Panc1 (cell line): ENCODE measurements around the gene SYTL1. TPM values are rescaled to one million over a fixed set of nuclear protein-coding genes. Genes with fewer than 3 reads are reported as not detected.

ENCODE experiments used
- ATAC-seq: fragments of 200-7000 bp; cut with Tn5 transposase; 2 replicates; pipeline ENCODE4 v1.9.1; 2020; ENCODE audit warnings: mild to moderate bottlenecking, moderate library complexity
- BruUV-seq: library from RNA; stranded (reverse); fragments of 400-500 nt; replicated peaks from 2 replicates; lab custom pipeline; 2021; lab: Mats Ljungman, UMichigan
- CTCF ChIA-PET: fragments of 300-600 bp; sonication (Branson Sonifier 250); formaldehyde crosslinking; loops from one replicate; lab custom pipeline; 2022; ENCODE audit warnings: antibody characterized with exemption; lab: Charles Lee
- POLR2A ChIA-PET: fragments of 300-600 bp; sonication (Branson Sonifier 250); formaldehyde crosslinking; loops from one replicate; lab custom pipeline; 2022; ENCODE audit warnings: antibody characterized with exemption; lab: Charles Lee
- DNase-seq: peaks from one replicate; pipeline ENCODE4 v3.0.0-alpha.2; 2010; ENCODE audit warnings: low read depth, low spot score
- H3K27ac ChIP-seq: 2 replicates; pipeline ENCODE4 v1.5.1; 2011; ENCODE audit warnings: mild to moderate bottlenecking, low read length, inconsistent platforms
- H3K27me3 ChIP-seq: fragments of 200-500 bp; sonication (Bioruptor generic); 2 replicates; pipeline ENCODE4 v1.6.0; 2014; ENCODE audit warnings: low read length, inconsistent platforms; ENCODE audit not compliant: control insufficient read depth, insufficient read depth
- H3K36me3 ChIP-seq: fragments of 200-500 bp; sonication (Bioruptor generic); 2 replicates; pipeline ENCODE4 v1.5.1; 2014; ENCODE audit warnings: inconsistent platforms, mild to moderate bottlenecking, low read length, moderate library complexity; ENCODE audit not compliant: control insufficient read depth, insufficient read depth
- H3K4me1 ChIP-seq: 2 replicates; pipeline ENCODE4 v1.5.1; 2011; ENCODE audit warnings: inconsistent platforms, mild to moderate bottlenecking, low read length, moderate library complexity; ENCODE audit not compliant: control insufficient read depth, insufficient read depth
- H3K4me3 ChIP-seq, 2 experiments: 2 replicates each; pipeline ENCODE4 v1.5.1; 2011 to 2012; ENCODE audit warnings: low read depth in 2 of 2, low read length in 2 of 2, mild to moderate bottlenecking in 2 of 2, inconsistent platforms in 1 of 2, moderate library complexity in 1 of 2
- H3K9me3 ChIP-seq: fragments of 200-500 bp; sonication (Bioruptor generic); 2 replicates; pipeline ENCODE4 v1.5.1; 2014; ENCODE audit warnings: low read depth, mild to moderate bottlenecking, inconsistent platforms, low read length, moderate library complexity; ENCODE audit not compliant: control insufficient read depth, insufficient read depth
- POLR2AphosphoS5 ChIP-seq: IDR thresholded peaks from 2 replicates; pipeline ENCODE4 v1.6.1; 2012; ENCODE audit warnings: mild to moderate bottlenecking, low read depth, low read length, moderate library complexity
- SIN3A ChIP-seq: IDR thresholded peaks from 2 replicates; pipeline ENCODE4 v1.6.1; 2012; ENCODE audit warnings: low read depth, mild to moderate bottlenecking, low read length, moderate library complexity, borderline replicate concordance; ENCODE audit not compliant: insufficient read depth
- TCF7L2 ChIP-seq: IDR thresholded peaks from 2 replicates; pipeline ENCODE4 v1.6.1; 2011; ENCODE audit warnings: mild to moderate bottlenecking, low read depth, low read length, inconsistent platforms
- in situ Hi-C: cut with HindIII; loops from 2 replicates; pipeline ENCODE4 v1.10.0; 2016; ENCODE audit warnings: low sequenced_read_pairs, low pct_unique_long_range_greater_than_20kb
- intact Hi-C: fragments of 100-400 bp; cut with micrococcal nuclease; formaldehyde crosslinking; loops from one replicate; pipeline ENCODE4 v1.10.0; 2022; ENCODE audit not compliant: unreplicated experiment
- total RNA-seq: library from RNA; stranded (reverse); gene quantifications from one replicate; pipeline ENCODE4 v1.2.1, GENCODE V29; 2021; ENCODE audit not compliant: unreplicated experiment
- TF ChIP-seq, protein P1 (sequence below): fragments of 450-650 bp; IDR thresholded peaks from 2 replicates; pipeline ENCODE4 v1.5.1; 2017; ENCODE audit warnings: mild to moderate bottlenecking
- TF ChIP-seq, protein P2 (sequence below), 2 experiments: IDR thresholded peaks; 2 replicates each; pipeline ENCODE4 v1.6.1; 2011 to 2012; ENCODE audit warnings: low read depth in 2 of 2, control low read depth in 1 of 2, low read length in 1 of 2, mild to moderate bottlenecking in 1 of 2, moderate library complexity in 1 of 2; ENCODE audit not compliant: insufficient read depth in 1 of 2

Gene SYTL1
- total RNA-seq, 1 experiment from 2014 or later = 2.4 TPM

GRCh38 chr1:27318136-27318535 lies 23.7 kb upstream of the SYTL1 start:
- H3K9me3 ChIP-seq = no peaks in the 10 kb centered on the region
- intact Hi-C loops (no loop called here), in situ Hi-C loops (no loop called here)
- TF ChIP-seq POLR2AphosphoS5 = no peak
- TF ChIP-seq, protein P1, sequence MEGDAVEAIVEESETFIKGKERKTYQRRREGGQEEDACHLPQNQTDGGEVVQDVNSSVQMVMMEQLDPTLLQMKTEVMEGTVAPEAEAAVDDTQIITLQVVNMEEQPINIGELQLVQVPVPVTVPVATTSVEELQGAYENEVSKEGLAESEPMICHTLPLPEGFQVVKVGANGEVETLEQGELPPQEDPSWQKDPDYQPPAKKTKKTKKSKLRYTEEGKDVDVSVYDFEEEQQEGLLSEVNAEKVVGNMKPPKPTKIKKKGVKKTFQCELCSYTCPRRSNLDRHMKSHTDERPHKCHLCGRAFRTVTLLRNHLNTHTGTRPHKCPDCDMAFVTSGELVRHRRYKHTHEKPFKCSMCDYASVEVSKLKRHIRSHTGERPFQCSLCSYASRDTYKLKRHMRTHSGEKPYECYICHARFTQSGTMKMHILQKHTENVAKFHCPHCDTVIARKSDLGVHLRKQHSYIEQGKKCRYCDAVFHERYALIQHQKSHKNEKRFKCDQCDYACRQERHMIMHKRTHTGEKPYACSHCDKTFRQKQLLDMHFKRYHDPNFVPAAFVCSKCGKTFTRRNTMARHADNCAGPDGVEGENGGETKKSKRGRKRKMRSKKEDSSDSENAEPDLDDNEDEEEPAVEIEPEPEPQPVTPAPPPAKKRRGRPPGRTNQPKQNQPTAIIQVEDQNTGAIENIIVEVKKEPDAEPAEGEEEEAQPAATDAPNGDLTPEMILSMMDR = no peak
- H3K36me3 ChIP-seq = peaks cover 8% of the 10 kb centered on the region; the same call in 1 of the 2 replicates
- DNase-seq (no peak), ATAC-seq (no peak)
- CTCF ChIA-PET = no interaction called here
- peaks cover 2% of the 10 kb centered on the region; the same call in 1 of the 2 replicates for H3K4me1 ChIP-seq
- H3K27me3 ChIP-seq = no peaks in the 10 kb centered on the region
- BruUV-seq = no TSS peak
- H3K27ac ChIP-seq = no peak overlapping the region
- POLR2A ChIA-PET = no interaction called here
- no peak overlapping the region for H3K4me3 ChIP-seq

DNA sequence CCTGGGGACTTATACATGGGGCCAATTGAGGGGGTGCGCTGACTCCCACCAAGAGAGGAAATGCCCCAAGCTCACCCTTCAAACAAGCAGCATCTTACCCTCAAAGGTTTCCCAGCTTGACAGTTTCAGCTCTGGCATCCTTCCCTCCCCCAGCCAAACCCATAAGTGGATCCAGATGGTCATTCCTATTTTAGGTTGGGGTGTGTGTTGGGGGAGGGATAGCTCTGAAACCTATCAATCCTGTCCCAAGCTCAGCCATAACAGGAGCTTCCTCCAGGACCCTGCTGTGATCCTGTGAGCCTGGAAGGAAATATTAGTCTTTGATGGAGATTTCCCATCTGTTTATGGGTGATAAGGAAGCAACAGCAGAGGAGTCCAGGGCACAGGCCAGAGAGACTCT lies 23.2 kb upstream of the SYTL1 start:
- Histone ChIP-seq H3K9me3 (no peaks in the 10 kb centered on the region), H3K36me3 (peaks cover 8% of the 10 kb centered on the region; the same call in 1 of the 2 replicates), H3K27ac (no peak overlapping the region), H3K4me1 (peaks cover 4% of the 10 kb centered on the region; the same call in 1 of the 2 replicates), H3K4me3 (no peak overlapping the region), H3K27me3 (no peaks in the 10 kb centered on the region)
- intact Hi-C loops (no loop called here), in situ Hi-C loops (no loop called here)
- ChIA-PET POLR2A (no interaction called here), CTCF (no interaction called here)
- no TSS peak for BruUV-seq
- TF ChIP-seq SIN3A = no peak
- no peak for TF ChIP-seq TCF7L2
- TF ChIP-seq, protein P2, sequence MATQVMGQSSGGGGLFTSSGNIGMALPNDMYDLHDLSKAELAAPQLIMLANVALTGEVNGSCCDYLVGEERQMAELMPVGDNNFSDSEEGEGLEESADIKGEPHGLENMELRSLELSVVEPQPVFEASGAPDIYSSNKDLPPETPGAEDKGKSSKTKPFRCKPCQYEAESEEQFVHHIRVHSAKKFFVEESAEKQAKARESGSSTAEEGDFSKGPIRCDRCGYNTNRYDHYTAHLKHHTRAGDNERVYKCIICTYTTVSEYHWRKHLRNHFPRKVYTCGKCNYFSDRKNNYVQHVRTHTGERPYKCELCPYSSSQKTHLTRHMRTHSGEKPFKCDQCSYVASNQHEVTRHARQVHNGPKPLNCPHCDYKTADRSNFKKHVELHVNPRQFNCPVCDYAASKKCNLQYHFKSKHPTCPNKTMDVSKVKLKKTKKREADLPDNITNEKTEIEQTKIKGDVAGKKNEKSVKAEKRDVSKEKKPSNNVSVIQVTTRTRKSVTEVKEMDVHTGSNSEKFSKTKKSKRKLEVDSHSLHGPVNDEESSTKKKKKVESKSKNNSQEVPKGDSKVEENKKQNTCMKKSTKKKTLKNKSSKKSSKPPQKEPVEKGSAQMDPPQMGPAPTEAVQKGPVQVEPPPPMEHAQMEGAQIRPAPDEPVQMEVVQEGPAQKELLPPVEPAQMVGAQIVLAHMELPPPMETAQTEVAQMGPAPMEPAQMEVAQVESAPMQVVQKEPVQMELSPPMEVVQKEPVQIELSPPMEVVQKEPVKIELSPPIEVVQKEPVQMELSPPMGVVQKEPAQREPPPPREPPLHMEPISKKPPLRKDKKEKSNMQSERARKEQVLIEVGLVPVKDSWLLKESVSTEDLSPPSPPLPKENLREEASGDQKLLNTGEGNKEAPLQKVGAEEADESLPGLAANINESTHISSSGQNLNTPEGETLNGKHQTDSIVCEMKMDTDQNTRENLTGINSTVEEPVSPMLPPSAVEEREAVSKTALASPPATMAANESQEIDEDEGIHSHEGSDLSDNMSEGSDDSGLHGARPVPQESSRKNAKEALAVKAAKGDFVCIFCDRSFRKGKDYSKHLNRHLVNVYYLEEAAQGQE (IDR thresholded peaks at IDR 0.05; ENCODE audit: insufficient read depth in 1 of 2, low read depth in 2 of 2, low read length in 1 of 2) = no peak
- no peak for TF ChIP-seq POLR2AphosphoS5
- DNase-seq = no peak
- no peak for ATAC-seq

- BruUV-seq = no TSS peak
- TF ChIP-seq, protein P1 = no peak
- TF ChIP-seq, protein P2 (IDR thresholded peaks at IDR 0.05; ENCODE audit: insufficient read depth in 1 of 2, low read depth in 2 of 2, low read length in 1 of 2) = peak in 1 of 2 experiments; percentile 71; a peak in 1 of 4 replicates
- TF ChIP-seq POLR2AphosphoS5 (peak; percentile 83), SIN3A (peak; percentile 79; the same call in 1 of the 2 replicates), TCF7L2 (peak; percentile 94)
- Histone ChIP-seq H3K4me1 (peaks cover 8% of the 10 kb centered on the region; the same call in 1 of the 2 replicates), H3K36me3 (peaks cover 10% of the 10 kb centered on the region; the same call in 1 of the 2 replicates), H3K4me3 (peak within 1 kb of the TSS; percentile 100), H3K27ac (peak within 1 kb of the TSS; percentile 98), H3K9me3 (no peaks in the 10 kb centered on the region), H3K27me3 (no peaks in the 10 kb centered on the region)
- DNase-seq = peak; percentile 54
- POLR2A ChIA-PET = no interaction called here
- in situ Hi-C loops (no loop called here), intact Hi-C loops (no loop called here)
- ATAC-seq = peak; percentile 99
- CTCF ChIA-PET = no interaction called here
These were observed 19.8 kb upstream of the SYTL1 start, which contains the start of gene TMEM222 for GRCh38 chr1:27321813-27322568. TMEM222 (plus strand) TSS chr1:27322163; CDS start chr1:27322198, 35 bp downstream.
